Thymus (tissue), 11 donors: ENCODE results near the gene PCSK7. TPM values are rescaled to one million over a fixed set of nuclear protein-coding genes. Genes with fewer than 3 reads are reported as not detected.
A peak's percentile ranks its signal among the peaks of the same experiment; 100 is the strongest.
"Not testable (repeated sequence)": the region's sequence is repeated elsewhere in the genome, so short reads cannot be mapped to it uniquely, and the experiment has no call there.

Source experiments
- DNase-seq, 9 donors: peaks; one replicate each; pipeline ENCODE4 v3.0.0-alpha.2; 2013; ENCODE audit warnings: low spot score in 9 of 9, low read depth in 6 of 9, missing footprints in 1 of 9
- H3K27ac ChIP-seq, 2 donors: one replicate each; pipeline ENCODE4 v1.5.1; 2013; ENCODE audit warnings: control low read depth in 1 of 2, low read depth in 1 of 2, low read length in 1 of 2, mild to moderate bottlenecking in 1 of 2, moderate library complexity in 1 of 2
- H3K27me3 ChIP-seq, 2 donors: one replicate each; pipeline ENCODE4 v1.5.1; 2013; ENCODE audit warnings: low read length in 1 of 2; ENCODE audit not compliant: control insufficient read depth in 2 of 2, insufficient read depth in 1 of 2
- H3K36me3 ChIP-seq, 2 donors: one replicate each; pipeline ENCODE4 v1.5.1; 2013; ENCODE audit warnings: low read length in 1 of 2, mild to moderate bottlenecking in 1 of 2, moderate library complexity in 1 of 2; ENCODE audit not compliant: control insufficient read depth in 2 of 2, insufficient read depth in 2 of 2
- H3K4me1 ChIP-seq, 2 donors: one replicate each; pipeline ENCODE4 v1.5.1; 2013; ENCODE audit warnings: low read length in 2 of 2; ENCODE audit not compliant: control insufficient read depth in 2 of 2, insufficient read depth in 2 of 2
- H3K4me3 ChIP-seq, 2 donors: one replicate each; pipeline ENCODE4 v1.5.1; 2013; ENCODE audit warnings: low read length in 2 of 2, control low read depth in 1 of 2, mild to moderate bottlenecking in 1 of 2
- H3K9me3 ChIP-seq, 2 donors: one replicate each; pipeline ENCODE4 v1.5.1; 2013; ENCODE audit warnings: low read length in 1 of 2, mild to moderate bottlenecking in 1 of 2; ENCODE audit not compliant: control insufficient read depth in 2 of 2, insufficient read depth in 1 of 2
- WGBS: extraction: QIAGEN DNeasy Blood & Tissue Kit; methylation state at CpG from one replicate; pipeline ENCODE4 v1.1.7; 2013; 5-methylcytosine and 5-hydroxymethylcytosine counted together
- polyA plus RNA-seq: library from polyadenylated mRNA; stranded (reverse); fragments of 200-250 nt; gene quantifications from one replicate; pipeline ENCODE4 v1.2.3, GENCODE V29; 2013
- total RNA-seq: library from RNA; stranded (reverse); fragments of 120-200 nt; gene quantifications from one replicate; pipeline ENCODE4 v1.2.4, GENCODE V29; 2013
- donor health status: healthy.

PCSK7 gene
- total and polyA plus RNA-seq, 2 donors, result 25.4 to 57.8 TPM

DNA sequence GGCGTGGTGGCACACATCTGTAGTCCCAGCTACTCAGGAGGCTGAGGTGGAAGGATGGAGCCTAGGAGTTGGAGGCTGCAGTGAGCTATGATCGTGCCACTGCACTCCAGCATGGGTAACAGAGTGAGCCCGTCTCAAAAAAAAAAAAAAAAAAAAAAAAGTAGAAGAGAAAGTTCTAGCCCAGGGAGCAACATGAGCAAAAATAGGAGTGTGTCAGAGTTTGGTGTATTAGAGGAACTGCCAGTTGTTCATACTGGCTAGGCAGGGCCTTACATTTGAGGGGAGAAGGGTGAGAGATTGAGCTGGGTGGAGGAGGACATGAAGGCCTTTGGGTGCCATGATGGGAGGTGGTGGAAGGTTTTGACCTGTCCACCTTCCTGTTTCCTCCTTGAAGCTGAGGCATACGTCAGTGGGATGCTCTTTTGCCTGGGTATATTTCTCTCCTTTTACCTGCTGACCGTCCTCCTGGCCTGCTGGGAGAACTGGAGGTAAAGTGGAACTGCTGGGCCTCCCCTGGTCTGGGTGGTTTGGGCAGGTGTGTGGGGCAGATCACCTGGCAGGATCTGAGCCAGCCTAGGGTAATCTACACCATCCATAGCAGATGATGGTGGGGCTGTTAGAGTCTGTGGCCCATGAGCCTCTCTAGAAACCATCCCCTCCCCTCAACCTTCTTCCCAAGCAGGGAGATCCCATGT lies 46.0 kb downstream of the PCSK7 start:
- no peaks in the 10 kb centered on the region for H3K27me3 ChIP-seq
- no peak overlapping the region for H3K27ac ChIP-seq
- H3K36me3 ChIP-seq, result peaks cover 3 to 35% of the 10 kb centered on the region in 2 donors
- peaks cover 0 to 3% of the 10 kb centered on the region in 2 donors for H3K4me1 ChIP-seq
- H3K4me3 ChIP-seq, result no peak overlapping the region
- H3K9me3 ChIP-seq, result no peaks in the 10 kb centered on the region
- DNase-seq, result no peak
- 92% methylated on average over 5 of the region's 5 CpGs for WGBS

DNA sequence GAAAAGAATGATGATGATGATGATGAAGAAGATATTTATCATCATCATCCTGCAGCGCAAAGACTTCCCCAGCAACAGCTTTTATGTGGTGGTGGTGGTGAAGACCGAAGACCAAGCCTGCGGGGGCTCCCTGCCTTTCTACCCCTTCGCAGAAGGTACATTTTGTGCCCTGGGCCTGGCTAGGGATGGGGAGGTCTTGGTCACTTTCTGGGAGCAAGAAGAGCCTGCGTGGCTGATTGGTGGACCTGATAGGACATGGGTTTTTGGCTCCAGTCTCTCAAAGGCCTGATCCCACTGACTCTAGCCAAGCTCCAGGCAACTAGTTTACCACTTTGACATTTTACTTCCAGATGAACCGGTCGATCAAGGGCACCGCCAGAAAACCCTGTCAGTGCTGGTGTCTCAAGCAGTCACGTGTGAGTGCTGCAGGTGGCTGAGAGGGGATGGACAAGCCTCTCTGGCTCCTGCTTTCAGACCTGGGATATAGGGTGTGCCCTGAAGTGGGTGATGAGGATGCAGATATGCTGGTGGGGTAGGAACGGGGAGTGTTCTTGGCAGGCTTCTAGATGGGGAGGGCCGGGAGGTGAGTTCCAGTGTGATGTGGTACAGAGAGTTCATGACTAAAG lies 48.0 kb downstream of the PCSK7 start:
- H3K4me1 ChIP-seq, result peaks cover 10 to 19% of the 10 kb centered on the region in 2 donors
- H3K27ac ChIP-seq, result no peak overlapping the region
- WGBS, result 93% methylated on average over 11 of the region's 11 CpGs
- no peak for DNase-seq
- peaks cover 3 to 21% of the 10 kb centered on the region in 2 donors for H3K36me3 ChIP-seq
- H3K27me3 ChIP-seq, result no peaks in the 10 kb centered on the region
- no peaks in the 10 kb centered on the region for H3K9me3 ChIP-seq
- no peak overlapping the region for H3K4me3 ChIP-seq

DNA sequence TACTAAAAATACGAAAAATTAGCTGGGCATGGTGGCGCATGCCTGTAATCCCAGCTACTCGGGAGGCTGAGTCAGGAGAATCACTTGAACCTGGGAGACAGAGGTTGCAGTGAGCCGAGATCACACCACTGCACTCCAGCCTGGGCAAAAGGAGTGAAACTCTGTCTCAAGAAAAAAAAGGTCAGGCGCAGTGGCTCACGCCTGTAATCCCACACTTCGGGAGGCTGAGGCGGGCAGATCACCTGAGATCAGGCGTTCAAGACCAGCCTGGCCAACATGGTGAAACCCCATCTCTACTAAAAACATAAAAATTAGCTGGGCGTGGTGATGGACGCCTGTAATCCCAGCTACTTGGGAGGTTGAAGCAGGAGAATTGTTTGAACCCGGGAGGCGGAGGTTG lies 48.7 kb downstream of the PCSK7 start:
- H3K4me3 ChIP-seq, DNase-seq, H3K9me3 ChIP-seq, H3K27me3 ChIP-seq, H3K27ac ChIP-seq: not testable (repeated sequence)
- H3K36me3 ChIP-seq, result peaks cover 3 to 15% of the 10 kb centered on the region in 2 donors
- H3K4me1 ChIP-seq, result peaks cover 10 to 21% of the 10 kb centered on the region in 2 donors
- WGBS, result 97% methylated on average over 13 of the region's 13 CpGs

DNA sequence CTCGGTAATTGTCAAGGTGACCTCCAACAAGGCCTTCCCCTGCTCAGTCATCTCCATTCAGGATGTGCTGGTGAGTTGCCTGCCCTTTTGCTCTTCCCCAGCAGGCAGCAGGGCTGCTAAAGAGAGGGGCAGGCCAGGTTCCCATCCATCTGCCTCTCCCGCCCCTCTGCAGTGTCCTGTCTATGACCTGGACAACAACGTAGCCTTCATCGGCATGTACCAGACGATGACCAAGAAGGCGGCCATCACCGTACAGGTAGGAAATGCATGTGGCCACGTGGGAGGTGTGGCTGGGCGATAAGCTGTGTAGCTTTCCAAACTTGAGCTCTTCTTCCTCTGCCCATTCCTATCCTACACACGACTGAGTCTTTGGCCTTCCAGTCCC lies 49.3 kb downstream of the PCSK7 start:
- H3K27ac ChIP-seq, result no peak overlapping the region
- H3K9me3 ChIP-seq, result no peaks in the 10 kb centered on the region
- peaks cover 3 to 11% of the 10 kb centered on the region in 2 donors for H3K36me3 ChIP-seq
- 99% methylated on average over 10 of the region's 10 CpGs for WGBS
- no peak for DNase-seq
- peaks cover 10 to 24% of the 10 kb centered on the region in 2 donors for H3K4me1 ChIP-seq
- H3K27me3 ChIP-seq, result no peaks in the 10 kb centered on the region
- no peak overlapping the region for H3K4me3 ChIP-seq

DNA sequence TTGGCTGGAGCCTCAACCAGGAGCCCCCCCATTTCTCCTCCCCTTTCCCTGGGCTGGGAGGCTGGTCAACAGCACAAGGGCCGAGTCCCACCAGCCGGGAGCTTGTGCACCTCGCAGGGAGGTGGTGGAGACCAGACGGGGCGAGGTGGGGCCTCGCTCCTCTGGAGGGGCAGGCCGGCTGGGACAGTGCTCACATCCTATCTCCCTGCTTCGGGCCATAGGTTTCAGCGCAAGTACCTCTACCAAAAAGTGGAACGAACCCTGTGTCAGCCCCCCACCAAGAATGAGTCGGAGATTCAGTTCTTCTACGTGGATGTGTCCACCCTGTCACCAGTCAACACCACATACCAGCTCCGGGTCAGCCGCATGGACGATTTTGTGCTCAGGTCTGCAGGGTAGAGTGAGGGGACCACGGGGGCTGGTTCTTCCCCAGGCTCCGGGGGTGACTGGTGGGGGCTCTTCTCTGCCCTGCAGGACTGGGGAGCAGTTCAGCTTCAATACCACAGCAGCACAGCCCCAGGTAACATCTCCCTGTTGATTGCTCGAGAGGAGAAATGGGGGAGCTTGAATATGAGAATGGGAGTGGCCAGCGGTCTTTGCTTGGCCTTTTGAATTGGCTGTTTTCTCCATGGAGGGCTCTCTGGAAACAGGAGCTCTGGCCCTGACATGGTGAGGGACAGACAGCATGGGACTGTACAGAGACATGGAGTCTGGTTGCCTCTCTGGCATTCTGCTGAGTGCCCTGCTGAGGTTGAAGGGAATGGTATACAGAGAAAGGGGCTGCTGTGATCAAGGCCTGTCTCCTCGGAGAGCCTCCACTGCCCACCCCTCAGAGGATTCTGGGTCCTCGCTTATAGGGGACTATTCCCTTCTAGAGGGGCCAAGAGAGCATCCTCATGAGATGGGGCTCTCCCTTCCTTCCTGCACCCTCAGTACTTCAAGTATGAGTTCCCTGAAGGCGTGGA lies 50.0 kb downstream of the PCSK7 start:
- Histone ChIP-seq H3K36me3 (peaks cover 3 to 7% of the 10 kb centered on the region in 2 donors), H3K27ac (no peak overlapping the region), H3K9me3 (no peaks in the 10 kb centered on the region), H3K4me3 (no peak overlapping the region), H3K27me3 (no peaks in the 10 kb centered on the region), H3K4me1 (peaks cover 10 to 24% of the 10 kb centered on the region in 2 donors)
- no peak for DNase-seq
- 98% methylated on average over 22 of the region's 22 CpGs for WGBS

DNA sequence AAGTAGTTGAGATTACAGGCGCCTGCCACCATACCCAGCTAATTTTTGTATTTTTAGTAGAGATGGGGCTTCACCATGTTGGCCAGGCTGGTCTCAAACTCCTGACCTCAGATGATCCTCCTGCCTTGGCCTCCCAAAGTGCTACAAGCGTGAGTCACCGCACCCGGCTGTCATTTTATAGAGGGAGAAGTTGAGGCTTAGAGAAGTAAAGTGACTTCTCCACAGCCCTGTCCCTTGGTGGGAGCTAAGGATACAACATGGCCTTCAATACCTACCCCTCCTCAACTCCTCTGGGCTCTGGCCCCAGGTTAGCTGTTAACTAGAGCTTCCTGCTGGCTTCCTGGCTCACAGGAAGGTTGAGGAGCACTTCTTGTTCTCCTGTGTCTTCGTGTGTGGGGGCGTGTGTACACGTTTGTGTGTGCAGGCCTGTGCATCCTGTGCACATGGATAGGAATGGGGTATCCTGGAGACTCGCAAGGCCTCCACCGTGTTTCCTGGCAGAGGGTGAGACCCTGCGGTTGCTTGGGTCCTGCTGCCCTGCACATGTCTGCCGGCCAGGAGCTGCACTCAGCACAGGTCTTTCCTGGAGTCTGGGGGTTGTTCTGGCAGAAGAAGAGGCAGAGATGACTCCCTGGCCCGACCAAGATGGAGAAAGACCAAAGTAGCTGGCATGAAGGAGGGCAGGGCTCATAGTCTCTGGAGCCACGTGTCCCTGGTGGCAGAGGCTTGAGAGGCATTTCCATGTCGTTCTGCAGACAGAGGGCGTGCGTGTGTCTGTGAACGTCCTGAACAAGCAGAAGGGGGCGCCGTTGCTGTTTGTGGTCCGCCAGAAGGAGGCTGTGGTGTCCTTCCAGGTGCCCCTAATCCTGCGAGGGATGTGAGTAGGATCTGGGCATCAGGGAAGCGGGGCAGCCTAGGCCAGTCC lies 51.0 kb downstream of the PCSK7 start:
- DNase-seq, result peak in 7 of 9 donors; percentile 29 to 72 (median 45)
- H3K4me1 ChIP-seq, result peaks cover 10 to 24% of the 10 kb centered on the region in 2 donors
- H3K27me3 ChIP-seq, result no peaks in the 10 kb centered on the region
- peaks cover 3 to 9% of the 10 kb centered on the region in 2 donors for H3K36me3 ChIP-seq
- no peaks in the 10 kb centered on the region for H3K9me3 ChIP-seq
- H3K4me3 ChIP-seq, result no peak overlapping the region
- WGBS, result 64% methylated on average over 22 of the region's 22 CpGs
- peak overlapping the region in 1 of 2 donors; percentile 13 for H3K27ac ChIP-seq

DNA sequence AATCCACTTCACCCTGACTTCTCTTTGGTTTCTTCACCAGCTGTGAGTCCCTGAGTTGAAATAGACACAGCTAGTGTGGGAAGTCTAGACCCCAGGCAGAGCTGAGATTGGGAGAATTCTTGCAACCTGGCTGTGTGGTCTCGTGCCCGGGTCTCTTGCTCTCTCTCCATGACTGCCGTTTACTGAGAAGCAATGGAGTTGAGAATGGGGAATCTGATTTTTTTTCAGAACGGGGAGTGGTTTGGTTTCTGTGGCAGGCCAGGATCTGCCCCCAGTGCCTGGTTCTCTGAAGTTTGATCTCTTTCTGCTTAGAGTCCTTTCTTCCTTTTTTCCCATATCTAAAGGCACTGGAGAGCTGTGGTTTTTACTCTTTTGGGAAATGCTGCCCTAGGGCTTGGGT lies 51.9 kb downstream of the PCSK7 start:
- Histone ChIP-seq H3K4me1 (peaks cover 10 to 24% of the 10 kb centered on the region in 2 donors), H3K4me3 (peak overlapping the region in 1 of 2 donors; percentile 95), H3K27ac (peak overlapping the region in 1 of 2 donors; percentile 68), H3K27me3 (no peaks in the 10 kb centered on the region), H3K36me3 (peaks cover 3 to 7% of the 10 kb centered on the region in 2 donors), H3K9me3 (no peaks in the 10 kb centered on the region)
- WGBS, result 19% methylated on average over 4 of the region's 4 CpGs
- no peak for DNase-seq
